GM12864 (cell line): ENCODE data around the gene RAB9B.

Experiments used
- DNase-seq: peaks from one replicate; pipeline ENCODE4 v3.0.0-alpha.2; 2011; ENCODE audit warnings: low read depth
- H3K4me3 ChIP-seq: 2 replicates; pipeline ENCODE4 v1.5.1; 2011; ENCODE audit warnings: mild to moderate bottlenecking, low read depth, low read length, control low read depth
- CTCF ChIP-seq: IDR thresholded peaks from 2 replicates; pipeline ENCODE4 v1.5.1; 2011; ENCODE audit warnings: low read depth, mild to moderate bottlenecking, moderate library complexity, low read length, control low read depth, inconsistent platforms; ENCODE audit errors: missing control alignments

The RAB9B gene

GRCh38 chrX:103781706-103782105, 50.4 kb downstream of the RAB9B start:
- no peak for TF ChIP-seq CTCF
- DNase-seq = no peak
- no peak overlapping the region for H3K4me3 ChIP-seq

GRCh38 chrX:103781062-103781402, 51.0 kb downstream of the RAB9B start:
- H3K4me3 ChIP-seq = no peak overlapping the region
- no peak for TF ChIP-seq CTCF
- no peak for DNase-seq

GRCh38 chrX:103780336-103781061, 51.6 kb downstream of the RAB9B start:
- no peak for DNase-seq
- H3K4me3 ChIP-seq = no peak overlapping the region
- no peak for TF ChIP-seq CTCF

- no peak overlapping the region for H3K4me3 ChIP-seq
- no peak for TF ChIP-seq CTCF
- no peak for DNase-seq
These were observed 52.8 kb downstream of the RAB9B start for GRCh38 chrX:103779141-103779789.

- H3K4me3 ChIP-seq = no peak within 1 kb of the TSS
- no peak for TF ChIP-seq CTCF
- DNase-seq = no peak
These were observed 55.5 kb downstream of the RAB9B start, which contains the start of gene PLP1 for GRCh38 chrX:103776546-103776945. Gene PLP1 (plus strand): TSS chrX:103776840. CDS start chrX:103776996, 156 bp downstream.

- TF ChIP-seq CTCF = peak; percentile 13
- DNase-seq = no peak
- H3K4me3 ChIP-seq = no peak overlapping the region
These were observed 57.9 kb downstream of the RAB9B start for GRCh38 chrX:103774070-103774642.

GRCh38 chrX:103773445-103773844, 58.6 kb downstream of the RAB9B start:
- DNase-seq = no peak
- no peak for TF ChIP-seq CTCF
- no peak overlapping the region for H3K4me3 ChIP-seq
